K562 (cell line): ENCODE measurements around the gene LAMA2. TPM values are rescaled to one million over a fixed set of nuclear protein-coding genes. Genes with fewer than 3 reads are reported as not detected.

Source experiments
- DLX4 ChIP-seq: fragments of 250-450 bp; sonication (Bioruptor Pico); IDR thresholded peaks from 2 replicates; pipeline ENCODE4 v1.6.1; 2021; ENCODE audit warnings: mild to moderate bottlenecking
- E2F3 ChIP-seq: fragments of 250-450 bp; sonication (Bioruptor Pico); IDR thresholded peaks from 2 replicates; pipeline ENCODE4 v1.4.0; 2020; ENCODE audit warnings: mild to moderate bottlenecking
- IRF1 ChIP-seq: sonication (generic); formaldehyde crosslinking; IDR thresholded peaks from 2 replicates; pipeline ENCODE4 v1.8.0; 2022; ENCODE audit warnings: missing genetic modification reagents, mild to moderate bottlenecking, borderline replicate concordance
- PKNOX1 ChIP-seq: fragments of 450-650 bp; IDR thresholded peaks from 2 replicates; pipeline ENCODE4 v1.6.1; 2016
- SMAD2 ChIP-seq: fragments of 150-350 bp; IDR thresholded peaks from 2 replicates; pipeline ENCODE4 v1.6.1; 2014; ENCODE audit warnings: low read depth, mild to moderate bottlenecking, low read length
- TAF7 ChIP-seq: fragments of 450-650 bp; IDR thresholded peaks from 2 replicates; pipeline ENCODE4 v1.6.1; 2016; ENCODE audit warnings: missing genetic modification characterization, missing compliant biosample characterization
- ZNF407 ChIP-seq: fragments of 450-650 bp; IDR thresholded peaks from 2 replicates; pipeline ENCODE4 v1.6.1; 2016; ENCODE audit warnings: low read depth
- ZNF76 ChIP-seq: fragments of 250-450 bp; sonication (Bioruptor Pico); IDR thresholded peaks from 2 replicates; pipeline ENCODE4 v1.4.0; 2020; ENCODE audit warnings: mild to moderate bottlenecking, moderate library complexity, borderline replicate concordance
- polyA plus RNA-seq, 8 experiments: library from polyadenylated mRNA; depleted of rRNA in 4 of 8; stranded (reverse) in 5 of 8; unstranded in 3 of 8; fragments of >200 nt; fragmentation: Nextera tagmentation in 2 of 8; fragmentation: Illumina TruSeq in 1 of 8; extraction: Ambion mirVana in 2 of 8; extraction: Trizol in 1 of 8; gene quantifications; 2 replicates each; pipeline versions ENCODE4 v1.2.1 to v1.2.3, GENCODE V29; 2011 to 2014; ENCODE audit warnings: inconsistent platforms in 1 of 8, missing spikeins in 1 of 8
- total RNA-seq, 7 experiments: library from RNA; depleted of rRNA in 6 of 7; stranded (reverse); fragments of >200 nt in 6 of 7; fragmentation: Illumina TruSeq in 2 of 7; extraction: Trizol in 2 of 7; gene quantifications; 2 replicates each; pipeline versions ENCODE4 v1.2.1 to v1.2.3, GENCODE V29; 2011 to 2021; ENCODE audit warnings: low replicate concordance in 1 of 7
- TF ChIP-seq, protein P1 (sequence below): fragments of 250-450 bp; sonication (Bioruptor Pico); IDR thresholded peaks from 2 replicates; pipeline ENCODE4 v1.8.0; 2022; ENCODE audit warnings: moderate library complexity, mild to moderate bottlenecking, inconsistent platforms

The LAMA2 gene
- total and polyA plus RNA-seq, 9 of the 15 experiments (the other 6 are each of a cell fraction or from before 2014, with no cell fraction given), result 0.04 to 1.5 (median 0.36) TPM

DNA sequence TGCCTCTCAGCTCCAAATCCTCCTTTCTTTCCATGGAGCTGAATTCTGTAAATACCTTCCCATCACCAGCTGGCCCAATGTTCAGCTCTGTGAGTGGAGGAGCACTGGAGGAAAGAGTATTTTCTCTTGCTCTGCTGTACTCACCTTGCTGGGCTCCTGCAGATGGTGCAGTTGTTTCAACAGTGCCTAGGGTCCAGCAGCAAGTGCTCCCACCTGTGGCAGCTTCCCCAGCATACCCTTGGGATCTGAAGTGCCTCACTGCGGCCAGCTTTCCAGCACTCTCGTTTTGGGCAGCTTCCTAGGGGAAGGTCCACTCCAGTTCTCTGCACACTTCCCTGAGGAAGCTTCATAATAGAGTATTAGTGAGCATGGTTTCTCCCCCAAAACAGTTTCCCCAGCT lies 656.1 kb downstream of the LAMA2 start (continued):
- no peak for TF ChIP-seq ZNF407
- no peak for TF ChIP-seq ZNF76 (CRISPR knock-in tag)
- TF ChIP-seq E2F3 (CRISPR knock-in tag), result no peak
- TF ChIP-seq DLX4 (CRISPR knock-in tag), result no peak
- TF ChIP-seq IRF1 (CRISPR knock-in tag), result no peak
- no peak for TF ChIP-seq SMAD2
- TF ChIP-seq, protein P1, sequence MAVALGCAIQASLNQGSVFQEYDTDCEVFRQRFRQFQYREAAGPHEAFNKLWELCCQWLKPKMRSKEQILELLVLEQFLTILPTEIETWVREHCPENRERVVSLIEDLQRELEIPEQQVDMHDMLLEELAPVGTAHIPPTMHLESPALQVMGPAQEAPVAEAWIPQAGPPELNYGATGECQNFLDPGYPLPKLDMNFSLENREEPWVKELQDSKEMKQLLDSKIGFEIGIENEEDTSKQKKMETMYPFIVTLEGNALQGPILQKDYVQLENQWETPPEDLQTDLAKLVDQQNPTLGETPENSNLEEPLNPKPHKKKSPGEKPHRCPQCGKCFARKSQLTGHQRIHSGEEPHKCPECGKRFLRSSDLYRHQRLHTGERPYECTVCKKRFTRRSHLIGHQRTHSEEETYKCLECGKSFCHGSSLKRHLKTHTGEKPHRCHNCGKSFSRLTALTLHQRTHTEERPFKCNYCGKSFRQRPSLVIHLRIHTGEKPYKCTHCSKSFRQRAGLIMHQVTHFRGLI (CRISPR knock-in tag), result no peak
- TF ChIP-seq TAF7 (tag), result no peak
- TF ChIP-seq PKNOX1, result no peak
